IPS-NIHi7 (cell line): ENCODE results near the gene TCF4.
A peak's percentile ranks its signal among the peaks of the same experiment; 100 is the strongest.

Source experiments
- DNase-seq: peaks from one replicate; pipeline ENCODE4 v3.0.0; 2012; ENCODE audit warnings: mixed read lengths; ENCODE audit errors: extremely low spot score

Gene TCF4

GRCh38 chr18:55349685-55350084 lies 238.3 kb downstream of the TCF4 start:
- DNase-seq: no peak

- DNase-seq: no peak
Observed at GRCh38 chr18:55346961-55347740, 240.8 kb downstream of the TCF4 start.

GRCh38 chr18:55346387-55346786 lies 241.6 kb downstream of the TCF4 start:
- DNase-seq: no peak

GRCh38 chr18:55345103-55345950 lies 242.7 kb downstream of the TCF4 start:
- no peak for DNase-seq

GRCh38 chr18:55343396-55344073 lies 244.5 kb downstream of the TCF4 start:
- no peak for DNase-seq

GRCh38 chr18:55340998-55341397 lies 247.0 kb downstream of the TCF4 start:
- no peak for DNase-seq

- DNase-seq: no peak
Observed at GRCh38 chr18:55339990-55340389, 248.0 kb downstream of the TCF4 start.

GRCh38 chr18:55338978-55339650 lies 248.9 kb downstream of the TCF4 start:
- DNase-seq: no peak

- no peak for DNase-seq
Observed at GRCh38 chr18:55337908-55338521, 250.0 kb downstream of the TCF4 start.

GRCh38 chr18:55337138-55337537 lies 250.9 kb downstream of the TCF4 start:
- DNase-seq: no peak

GRCh38 chr18:55336438-55337100 lies 251.4 kb downstream of the TCF4 start:
- DNase-seq: no peak

- DNase-seq: no peak
Observed at GRCh38 chr18:55334875-55335274, 253.1 kb downstream of the TCF4 start.

- DNase-seq: no peak
Observed at GRCh38 chr18:55331301-55331700, 256.7 kb downstream of the TCF4 start.

- DNase-seq: no peak
Observed at GRCh38 chr18:55328301-55328700, 259.7 kb downstream of the TCF4 start.

GRCh38 chr18:55327454-55327853 lies 260.5 kb downstream of the TCF4 start:
- no peak for DNase-seq

- DNase-seq: no peak
Observed at GRCh38 chr18:55326134-55326533, 261.9 kb downstream of the TCF4 start.

- no peak for DNase-seq
Observed at GRCh38 chr18:55324166-55324565, 263.8 kb downstream of the TCF4 start.

GRCh38 chr18:55323051-55323994 lies 264.7 kb downstream of the TCF4 start:
- DNase-seq: no peak

- DNase-seq: peak; percentile 62
Observed at GRCh38 chr18:55322178-55322735, 265.7 kb downstream of the TCF4 start.
